Measurements from ENCODE around the gene SLC35B2. TPM values are rescaled to one million over a fixed set of nuclear protein-coding genes. Genes with fewer than 3 reads are reported as not detected.

The SLC35B2 gene
- total RNA-seq, 3 donors from 2014 or later, result 32.8 to 50.5 (median 38.1) TPM

DNA sequence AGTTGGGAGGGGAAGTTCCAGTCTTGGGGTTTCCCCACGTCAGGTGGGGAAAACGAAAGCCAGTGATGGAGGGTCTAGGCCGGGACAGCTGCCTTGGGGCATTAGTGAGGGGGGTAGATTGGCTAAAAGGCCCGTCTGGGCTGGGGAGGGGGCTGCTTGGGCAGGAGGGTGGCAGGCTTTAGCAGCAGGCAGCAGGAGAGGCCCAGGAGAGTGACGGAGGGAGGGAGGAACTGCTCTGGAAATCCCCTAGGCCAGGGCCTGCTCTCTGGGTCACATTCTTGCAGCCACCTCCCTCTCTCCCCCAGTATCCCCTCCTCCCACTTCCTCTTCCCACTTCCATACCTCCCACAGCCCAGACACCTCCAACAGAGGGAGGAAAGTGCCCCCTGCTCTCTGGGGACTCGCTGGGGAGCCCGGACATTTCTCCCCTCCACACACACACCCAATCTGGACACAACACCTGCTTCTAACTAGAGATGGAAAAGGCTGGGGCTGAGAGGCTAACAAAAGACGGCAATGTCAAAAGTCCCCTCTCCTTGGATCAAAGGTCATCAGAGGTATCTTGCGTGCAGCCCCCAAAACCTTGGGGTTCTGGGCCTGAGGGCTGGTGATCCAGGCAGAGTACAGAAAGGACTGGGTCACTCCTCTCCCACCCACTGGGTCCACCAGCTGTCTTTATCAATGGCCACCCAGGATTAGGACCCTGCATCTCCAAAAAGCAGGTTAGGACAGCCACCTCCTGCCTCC lies 6.2 kb upstream of the SLC35B2 start:
- intact Hi-C loops (cut with DNase I; ENCODE audit: low total_unique reads), result no loop called here
- TF ChIP-seq POLR2AphosphoS5 (IDR thresholded peaks at IDR 0.05) (no peak), POLR2A (IDR thresholded peaks at IDR 0.05) (no peak)
- TF ChIP-seq, protein P1, sequence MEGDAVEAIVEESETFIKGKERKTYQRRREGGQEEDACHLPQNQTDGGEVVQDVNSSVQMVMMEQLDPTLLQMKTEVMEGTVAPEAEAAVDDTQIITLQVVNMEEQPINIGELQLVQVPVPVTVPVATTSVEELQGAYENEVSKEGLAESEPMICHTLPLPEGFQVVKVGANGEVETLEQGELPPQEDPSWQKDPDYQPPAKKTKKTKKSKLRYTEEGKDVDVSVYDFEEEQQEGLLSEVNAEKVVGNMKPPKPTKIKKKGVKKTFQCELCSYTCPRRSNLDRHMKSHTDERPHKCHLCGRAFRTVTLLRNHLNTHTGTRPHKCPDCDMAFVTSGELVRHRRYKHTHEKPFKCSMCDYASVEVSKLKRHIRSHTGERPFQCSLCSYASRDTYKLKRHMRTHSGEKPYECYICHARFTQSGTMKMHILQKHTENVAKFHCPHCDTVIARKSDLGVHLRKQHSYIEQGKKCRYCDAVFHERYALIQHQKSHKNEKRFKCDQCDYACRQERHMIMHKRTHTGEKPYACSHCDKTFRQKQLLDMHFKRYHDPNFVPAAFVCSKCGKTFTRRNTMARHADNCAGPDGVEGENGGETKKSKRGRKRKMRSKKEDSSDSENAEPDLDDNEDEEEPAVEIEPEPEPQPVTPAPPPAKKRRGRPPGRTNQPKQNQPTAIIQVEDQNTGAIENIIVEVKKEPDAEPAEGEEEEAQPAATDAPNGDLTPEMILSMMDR (IDR thresholded peaks at IDR 0.05), result no peak
- Histone ChIP-seq H3K27me3 (no peaks in the 10 kb centered on the region), H3K4me3 (peak overlapping the region; percentile 74 to 90 (median 77)), H3K4me1 (peaks cover 15 to 20% of the 10 kb centered on the region in 2 donors), H3K27ac (peak overlapping the region in 1 of 2 donors; percentile 3), H3K36me3 (no peaks in the 10 kb centered on the region), H3K9me3 (no peaks in the 10 kb centered on the region)
- no peak for DNase-seq (ENCODE audit: low spot score in 2 of 2)

DNA sequence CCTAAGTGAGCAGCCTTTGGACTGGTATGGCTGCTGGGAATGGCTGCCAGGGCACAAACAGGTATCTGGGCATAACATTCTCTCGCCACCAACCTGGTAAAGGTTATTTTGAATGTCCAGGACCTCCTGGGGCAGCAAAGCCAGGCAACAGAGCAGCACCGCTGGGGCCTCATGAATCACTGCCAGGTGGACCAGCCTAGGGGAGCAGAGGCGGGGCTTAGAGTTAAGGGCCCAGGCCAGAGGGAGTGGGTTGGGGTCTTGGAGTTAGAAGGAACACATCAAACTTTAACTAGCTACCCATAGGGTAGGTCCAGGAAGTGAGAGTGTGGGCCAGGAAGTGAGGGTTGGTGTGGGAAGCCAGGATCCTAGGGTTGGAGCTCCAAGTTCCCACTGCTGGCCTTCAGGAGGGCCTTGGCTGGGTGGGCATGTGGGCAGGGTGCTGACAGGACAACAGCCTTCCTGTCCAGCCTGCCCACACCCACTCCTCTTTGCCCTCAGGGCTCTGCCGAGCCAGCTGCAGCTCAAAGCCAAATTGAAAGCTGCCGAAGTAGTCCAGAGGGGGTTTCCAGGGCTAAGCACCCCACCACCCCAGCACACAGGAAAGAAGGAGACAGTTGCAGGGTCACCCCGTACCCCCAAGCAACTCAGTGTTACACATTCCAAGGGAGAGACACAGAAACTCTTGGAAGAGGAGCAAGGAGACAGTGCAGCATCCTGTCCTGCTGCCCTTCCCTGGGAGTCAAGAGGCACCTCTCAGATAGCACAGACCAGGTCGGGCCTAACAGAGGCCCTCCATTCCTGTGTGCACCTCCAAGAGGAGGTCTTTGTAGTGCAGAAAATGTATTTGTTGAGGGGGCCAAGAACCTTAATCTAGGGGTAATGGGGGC lies 5.4 kb upstream of the SLC35B2 start:
- H3K27me3 ChIP-seq, result no peaks in the 10 kb centered on the region
- no peaks in the 10 kb centered on the region for H3K9me3 ChIP-seq
- H3K4me3 ChIP-seq, result peak overlapping the region; percentile 74 to 90 (median 77)
- H3K36me3 ChIP-seq, result no peaks in the 10 kb centered on the region
- H3K4me1 ChIP-seq, result peaks cover 15 to 20% of the 10 kb centered on the region in 2 donors
- TF ChIP-seq POLR2AphosphoS5 (IDR thresholded peaks at IDR 0.05) (no peak), POLR2A (IDR thresholded peaks at IDR 0.05) (no peak)
- TF ChIP-seq, protein P1 (IDR thresholded peaks at IDR 0.05), result no peak
- H3K27ac ChIP-seq, result peak overlapping the region; percentile 3 to 19
- no peak for DNase-seq (ENCODE audit: low spot score in 2 of 2)
- intact Hi-C loops (cut with DNase I; ENCODE audit: low total_unique reads), result no loop called here

DNA sequence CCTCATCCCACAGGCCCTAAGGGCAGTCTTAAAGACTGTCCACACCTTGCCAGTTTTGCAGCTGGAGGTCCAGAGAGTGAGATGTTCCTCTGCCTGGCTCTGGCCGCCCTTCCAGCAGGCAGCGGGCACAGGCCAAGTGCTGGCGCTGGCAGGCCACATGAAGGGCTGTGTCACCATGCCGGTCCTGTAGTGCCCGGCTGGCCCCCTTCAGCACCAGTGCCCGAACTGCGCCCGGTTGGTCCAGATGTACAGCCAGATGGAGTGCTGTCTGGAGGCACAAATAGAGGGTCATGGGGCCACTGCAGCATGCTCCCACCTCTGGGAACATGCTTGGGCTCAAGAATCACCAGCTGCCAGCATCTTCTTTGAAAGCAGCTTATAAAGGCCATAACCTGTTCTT lies 4.3 kb upstream of the SLC35B2 start:
- TF ChIP-seq, protein P1 (IDR thresholded peaks at IDR 0.05), result no peak
- no peaks in the 10 kb centered on the region for H3K27me3 ChIP-seq
- intact Hi-C loops (cut with DNase I; ENCODE audit: low total_unique reads), result no loop called here
- no peak overlapping the region for H3K4me3 ChIP-seq
- no peaks in the 10 kb centered on the region for H3K36me3 ChIP-seq
- no peak for DNase-seq (ENCODE audit: low spot score in 2 of 2)
- H3K27ac ChIP-seq, result no peak overlapping the region
- peaks cover 15 to 21% of the 10 kb centered on the region in 2 donors for H3K4me1 ChIP-seq
- no peaks in the 10 kb centered on the region for H3K9me3 ChIP-seq

DNA sequence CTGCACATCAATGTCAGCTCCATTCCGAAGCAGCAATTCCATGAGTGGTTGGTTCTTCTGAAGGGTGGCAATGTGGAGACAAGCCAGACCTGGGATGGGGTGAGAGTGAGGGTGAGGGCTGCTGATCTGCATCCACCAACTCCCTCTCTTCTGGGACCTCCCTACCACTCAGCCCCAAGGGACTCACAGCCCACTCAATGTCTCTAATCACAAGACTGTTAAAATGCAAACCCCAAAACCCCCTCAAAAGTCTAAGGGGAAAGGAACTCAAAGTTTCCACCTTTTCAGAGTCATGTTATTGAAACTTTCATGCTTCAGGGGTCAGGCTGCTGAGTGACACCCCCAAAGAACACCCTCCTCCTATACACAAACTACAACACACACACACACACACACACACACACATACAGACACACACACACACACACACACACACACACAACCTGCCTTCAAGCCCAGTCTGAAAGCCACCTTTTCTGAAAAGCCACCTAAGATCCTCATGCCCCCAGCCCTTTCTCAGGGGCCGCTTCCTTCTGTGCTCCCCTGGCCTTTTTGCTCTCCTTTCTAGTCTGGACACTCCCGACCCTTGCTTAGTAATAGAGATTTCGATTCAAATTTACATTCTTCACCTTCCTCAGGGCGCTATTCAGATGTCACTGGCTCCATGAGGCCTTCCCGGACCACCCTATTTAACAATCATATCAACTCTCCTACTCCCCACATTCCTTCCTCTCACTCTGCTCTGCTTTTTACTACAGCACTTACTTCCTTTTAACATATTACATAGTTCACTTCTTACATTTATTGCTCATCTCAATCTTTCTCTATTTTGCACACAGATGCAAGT lies 3.3 kb upstream of the SLC35B2 start:
- intact Hi-C loops (cut with DNase I; ENCODE audit: low total_unique reads), result no loop called here
- H3K4me3 ChIP-seq, result no peak overlapping the region
- no peaks in the 10 kb centered on the region for H3K9me3 ChIP-seq
- DNase-seq (ENCODE audit: low spot score in 2 of 2), result no peak
- TF ChIP-seq, protein P1 (IDR thresholded peaks at IDR 0.05), result no peak
- TF ChIP-seq POLR2AphosphoS5 (IDR thresholded peaks at IDR 0.05), result no peak
- no peak for TF ChIP-seq POLR2A (IDR thresholded peaks at IDR 0.05)
- H3K27me3 ChIP-seq, result no peaks in the 10 kb centered on the region
- H3K27ac ChIP-seq, result no peak overlapping the region
- H3K36me3 ChIP-seq, result no peaks in the 10 kb centered on the region
- H3K4me1 ChIP-seq, result peaks cover 20 to 30% of the 10 kb centered on the region in 2 donors

All from breast epithelium (tissue), 4 donors.